Liver (tissue), 9 donors: ENCODE results near the gene LAMA2. TPM values are rescaled to one million over a fixed set of nuclear protein-coding genes. Genes with fewer than 3 reads are reported as not detected.

ENCODE experiments used
- DNase-seq: peaks from one replicate; pipeline ENCODE4 v3.0.0-alpha.2; 2017; ENCODE audit warnings: low spot score
- H3K27ac ChIP-seq, 2 donors: one replicate each; pipeline ENCODE4 v1.7.0; 2013; ENCODE audit warnings: inconsistent platforms in 2 of 2, low read length in 2 of 2, control low read depth in 1 of 2, low read depth in 1 of 2, mild to moderate bottlenecking in 1 of 2
- H3K27me3 ChIP-seq, 4 donors: one replicate each; pipeline versions ENCODE4 v1.6.1 to v1.7.0; 2013; ENCODE audit warnings: low read length in 3 of 4, inconsistent platforms in 1 of 4, mild to moderate bottlenecking in 1 of 4, moderate library complexity in 1 of 4; ENCODE audit not compliant: control insufficient read depth in 4 of 4, insufficient read depth in 4 of 4
- H3K36me3 ChIP-seq, 4 donors: one replicate each; pipeline versions ENCODE4 v1.6.1 to v1.7.0; 2013; ENCODE audit warnings: low read length in 3 of 4, mild to moderate bottlenecking in 3 of 4, low read depth in 1 of 4, moderate library complexity in 1 of 4; ENCODE audit not compliant: control insufficient read depth in 4 of 4, insufficient read depth in 3 of 4
- H3K4me1 ChIP-seq, 4 donors: one replicate each; pipeline versions ENCODE4 v1.6.1 to v1.7.0; 2013; ENCODE audit warnings: low read length in 3 of 4, mild to moderate bottlenecking in 3 of 4, moderate library complexity in 1 of 4; ENCODE audit not compliant: control insufficient read depth in 4 of 4, insufficient read depth in 4 of 4
- H3K4me3 ChIP-seq, 3 donors: one replicate each; pipeline versions ENCODE4 v1.6.1 to v1.7.0; 2013; ENCODE audit warnings: low read length in 3 of 3, control low read depth in 1 of 3, low read depth in 1 of 3, mild to moderate bottlenecking in 1 of 3
- H3K9ac ChIP-seq, 2 donors: one replicate each; pipeline ENCODE4 v1.7.0; 2013; ENCODE audit warnings: low read length in 2 of 2, mild to moderate bottlenecking in 2 of 2, moderate library complexity in 2 of 2, control low read depth in 1 of 2, low read depth in 1 of 2
- H3K9me3 ChIP-seq, 4 donors: one replicate each; pipeline versions ENCODE4 v1.6.1 to v1.7.0; 2013; ENCODE audit warnings: low read length in 3 of 4; ENCODE audit not compliant: control insufficient read depth in 4 of 4
- EGR1 ChIP-seq, 2 donors: IDR thresholded peaks; 2 replicates each; pipeline ENCODE4 v1.6.1; 2016 to 2018; ENCODE audit warnings: antibody characterized with exemption in 2 of 2, low read depth in 2 of 2
- FOXA1 ChIP-seq: IDR thresholded peaks from 2 replicates; pipeline ENCODE4 v1.6.1; 2016; ENCODE audit warnings: antibody characterized with exemption
- FOXA2 ChIP-seq: IDR thresholded peaks from 2 replicates; pipeline ENCODE4 v1.6.1; 2016; ENCODE audit warnings: antibody characterized with exemption
- GABPA ChIP-seq, 2 donors: IDR thresholded peaks in 1 of 2; conservative IDR thresholded peaks in 1 of 2; 2 replicates each; pipeline ENCODE4 v1.6.1; 2016; ENCODE audit warnings: antibody characterized with exemption in 2 of 2, mild to moderate bottlenecking in 1 of 2, moderate library complexity in 1 of 2
- HNF4A ChIP-seq, 2 donors: conservative IDR thresholded peaks; 2 replicates each; pipeline ENCODE4 v1.6.1; 2016; ENCODE audit warnings: antibody characterized with exemption in 2 of 2, mild to moderate bottlenecking in 2 of 2
- JUND ChIP-seq, 2 donors: IDR thresholded peaks; 2 replicates each; pipeline ENCODE4 v1.6.1; 2016; ENCODE audit warnings: antibody characterized with exemption in 2 of 2
- NR2F2 ChIP-seq: IDR thresholded peaks from 2 replicates; pipeline ENCODE4 v1.6.1; 2016; ENCODE audit warnings: antibody characterized with exemption
- RAD21 ChIP-seq, 2 donors: IDR thresholded peaks; 2 replicates each; pipeline ENCODE4 v1.6.1; 2016; ENCODE audit warnings: antibody characterized with exemption in 2 of 2, mild to moderate bottlenecking in 2 of 2
- RXRA ChIP-seq, 2 donors: IDR thresholded peaks; 2 replicates each; pipeline ENCODE4 v1.6.1; 2017 to 2018; ENCODE audit warnings: antibody characterized with exemption in 2 of 2, mild to moderate bottlenecking in 1 of 2
- SP1 ChIP-seq: IDR thresholded peaks from 2 replicates; pipeline ENCODE4 v1.6.1; 2018; ENCODE audit warnings: antibody characterized with exemption, mild to moderate bottlenecking
- TAF1 ChIP-seq: conservative IDR thresholded peaks from 2 replicates; pipeline ENCODE4 v1.6.1; 2016; ENCODE audit warnings: antibody characterized with exemption, mild to moderate bottlenecking
- YY1 ChIP-seq: IDR thresholded peaks from 2 replicates; pipeline ENCODE4 v1.6.1; 2016; ENCODE audit warnings: antibody characterized with exemption, mild to moderate bottlenecking
- WGBS: extraction: QIAGEN DNeasy Blood & Tissue Kit; methylation state at CpG from one replicate; pipeline ENCODE4 v1.1.7; 2013; 5-methylcytosine and 5-hydroxymethylcytosine counted together
- polyA plus RNA-seq, 2 donors: library from polyadenylated mRNA; stranded (reverse) in 1 of 2; unstranded in 1 of 2; fragments of 200-250 nt in 1 of 2; fragments of >200 nt in 1 of 2; fragmentation: Nextera tagmentation in 1 of 2; extraction: Ambion mirVana in 1 of 2; gene quantifications; one replicate each; pipeline versions ENCODE4 v1.2.1 to v1.2.3, GENCODE V29; 2013 to 2015
- total RNA-seq, 2 donors: library from RNA; depleted of rRNA; stranded (reverse); fragments of >200 nt; gene quantifications; one replicate each; pipeline ENCODE4 v1.2.3, GENCODE V29; 2014
- TF ChIP-seq, protein P1 (sequence below): fragments of 150-350 bp; IDR thresholded peaks from 2 replicates; pipeline ENCODE4 v1.5.1; 2017; ENCODE audit warnings: improper control_type of control experiment, low read depth, low read length; ENCODE audit not compliant: missing input control
- TF ChIP-seq, protein P2 (sequence below): IDR thresholded peaks from 2 replicates; pipeline ENCODE4 v1.6.1; 2016; ENCODE audit warnings: antibody characterized with exemption
- TF ChIP-seq, protein P3 (sequence below): IDR thresholded peaks from 2 replicates; pipeline ENCODE4 v1.6.1; 2016; ENCODE audit warnings: antibody characterized with exemption
- TF ChIP-seq, protein P4 (sequence below): IDR thresholded peaks from 2 replicates; pipeline ENCODE4 v1.6.1; 2016; ENCODE audit warnings: antibody characterized with exemption, mild to moderate bottlenecking
- TF ChIP-seq, protein P5 (sequence below): IDR thresholded peaks from 2 replicates; pipeline ENCODE4 v1.6.1; 2016; ENCODE audit warnings: antibody characterized with exemption
- donor health status: healthy.
- donor health status: healthy.
- donor health status: healthy.
- donor health status: healthy.
- donor health status: healthy.

Gene LAMA2
- total and polyA plus RNA-seq, 4 donors: 1.3 to 17.0 (median 3.0) TPM

DNA sequence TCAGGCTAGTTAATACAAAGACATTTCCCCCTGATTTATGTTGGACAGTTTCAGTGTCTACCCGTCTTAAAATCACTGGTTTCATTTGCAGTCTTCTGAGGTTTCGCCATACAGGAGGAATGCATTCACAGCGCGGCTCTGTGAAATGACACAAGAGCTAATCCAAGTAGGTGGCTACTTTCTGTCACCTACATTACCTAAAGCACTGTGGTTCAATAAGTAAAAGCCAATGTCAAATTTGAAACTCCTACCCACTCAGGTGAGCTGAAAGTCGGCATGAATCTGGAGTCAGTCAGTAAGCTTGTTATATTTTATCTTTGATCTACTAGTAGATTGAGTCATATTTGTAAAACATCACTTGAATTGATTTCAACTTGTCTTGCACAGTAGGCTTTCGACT is 370.8 kb downstream of the LAMA2 start:
- no peak overlapping the region for H3K27ac ChIP-seq
- TF ChIP-seq, protein P1, sequence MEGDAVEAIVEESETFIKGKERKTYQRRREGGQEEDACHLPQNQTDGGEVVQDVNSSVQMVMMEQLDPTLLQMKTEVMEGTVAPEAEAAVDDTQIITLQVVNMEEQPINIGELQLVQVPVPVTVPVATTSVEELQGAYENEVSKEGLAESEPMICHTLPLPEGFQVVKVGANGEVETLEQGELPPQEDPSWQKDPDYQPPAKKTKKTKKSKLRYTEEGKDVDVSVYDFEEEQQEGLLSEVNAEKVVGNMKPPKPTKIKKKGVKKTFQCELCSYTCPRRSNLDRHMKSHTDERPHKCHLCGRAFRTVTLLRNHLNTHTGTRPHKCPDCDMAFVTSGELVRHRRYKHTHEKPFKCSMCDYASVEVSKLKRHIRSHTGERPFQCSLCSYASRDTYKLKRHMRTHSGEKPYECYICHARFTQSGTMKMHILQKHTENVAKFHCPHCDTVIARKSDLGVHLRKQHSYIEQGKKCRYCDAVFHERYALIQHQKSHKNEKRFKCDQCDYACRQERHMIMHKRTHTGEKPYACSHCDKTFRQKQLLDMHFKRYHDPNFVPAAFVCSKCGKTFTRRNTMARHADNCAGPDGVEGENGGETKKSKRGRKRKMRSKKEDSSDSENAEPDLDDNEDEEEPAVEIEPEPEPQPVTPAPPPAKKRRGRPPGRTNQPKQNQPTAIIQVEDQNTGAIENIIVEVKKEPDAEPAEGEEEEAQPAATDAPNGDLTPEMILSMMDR: no peak
- TF ChIP-seq, protein P2, sequence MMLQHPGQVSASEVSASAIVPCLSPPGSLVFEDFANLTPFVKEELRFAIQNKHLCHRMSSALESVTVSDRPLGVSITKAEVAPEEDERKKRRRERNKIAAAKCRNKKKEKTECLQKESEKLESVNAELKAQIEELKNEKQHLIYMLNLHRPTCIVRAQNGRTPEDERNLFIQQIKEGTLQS: no peak
- TF ChIP-seq, protein P3, sequence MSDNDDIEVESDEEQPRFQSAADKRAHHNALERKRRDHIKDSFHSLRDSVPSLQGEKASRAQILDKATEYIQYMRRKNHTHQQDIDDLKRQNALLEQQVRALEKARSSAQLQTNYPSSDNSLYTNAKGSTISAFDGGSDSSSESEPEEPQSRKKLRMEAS: no peak
- TF ChIP-seq EGR1 (IDR thresholded peaks at IDR 0.05; ENCODE audit: low read depth in 2 of 2) (no peak), FOXA2 (no peak), RAD21 (IDR thresholded peaks at IDR 0.05) (no peak), RXRA (IDR thresholded peaks at IDR 0.05) (no peak), TAF1 (no peak)
- TF ChIP-seq, protein P4, sequence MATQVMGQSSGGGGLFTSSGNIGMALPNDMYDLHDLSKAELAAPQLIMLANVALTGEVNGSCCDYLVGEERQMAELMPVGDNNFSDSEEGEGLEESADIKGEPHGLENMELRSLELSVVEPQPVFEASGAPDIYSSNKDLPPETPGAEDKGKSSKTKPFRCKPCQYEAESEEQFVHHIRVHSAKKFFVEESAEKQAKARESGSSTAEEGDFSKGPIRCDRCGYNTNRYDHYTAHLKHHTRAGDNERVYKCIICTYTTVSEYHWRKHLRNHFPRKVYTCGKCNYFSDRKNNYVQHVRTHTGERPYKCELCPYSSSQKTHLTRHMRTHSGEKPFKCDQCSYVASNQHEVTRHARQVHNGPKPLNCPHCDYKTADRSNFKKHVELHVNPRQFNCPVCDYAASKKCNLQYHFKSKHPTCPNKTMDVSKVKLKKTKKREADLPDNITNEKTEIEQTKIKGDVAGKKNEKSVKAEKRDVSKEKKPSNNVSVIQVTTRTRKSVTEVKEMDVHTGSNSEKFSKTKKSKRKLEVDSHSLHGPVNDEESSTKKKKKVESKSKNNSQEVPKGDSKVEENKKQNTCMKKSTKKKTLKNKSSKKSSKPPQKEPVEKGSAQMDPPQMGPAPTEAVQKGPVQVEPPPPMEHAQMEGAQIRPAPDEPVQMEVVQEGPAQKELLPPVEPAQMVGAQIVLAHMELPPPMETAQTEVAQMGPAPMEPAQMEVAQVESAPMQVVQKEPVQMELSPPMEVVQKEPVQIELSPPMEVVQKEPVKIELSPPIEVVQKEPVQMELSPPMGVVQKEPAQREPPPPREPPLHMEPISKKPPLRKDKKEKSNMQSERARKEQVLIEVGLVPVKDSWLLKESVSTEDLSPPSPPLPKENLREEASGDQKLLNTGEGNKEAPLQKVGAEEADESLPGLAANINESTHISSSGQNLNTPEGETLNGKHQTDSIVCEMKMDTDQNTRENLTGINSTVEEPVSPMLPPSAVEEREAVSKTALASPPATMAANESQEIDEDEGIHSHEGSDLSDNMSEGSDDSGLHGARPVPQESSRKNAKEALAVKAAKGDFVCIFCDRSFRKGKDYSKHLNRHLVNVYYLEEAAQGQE: no peak
- H3K4me3 ChIP-seq: no peak overlapping the region
- no peaks in the 10 kb centered on the region for H3K36me3 ChIP-seq
- 68% methylated on average over 6 of the region's 6 CpGs for WGBS
- no peak overlapping the region for H3K9ac ChIP-seq
- no peaks in the 10 kb centered on the region for H3K9me3 ChIP-seq
- H3K27me3 ChIP-seq: peaks cover 0 to 6% (median 0%) of the 10 kb centered on the region in 4 donors
- DNase-seq: no peak
- no peaks in the 10 kb centered on the region for H3K4me1 ChIP-seq

DNA sequence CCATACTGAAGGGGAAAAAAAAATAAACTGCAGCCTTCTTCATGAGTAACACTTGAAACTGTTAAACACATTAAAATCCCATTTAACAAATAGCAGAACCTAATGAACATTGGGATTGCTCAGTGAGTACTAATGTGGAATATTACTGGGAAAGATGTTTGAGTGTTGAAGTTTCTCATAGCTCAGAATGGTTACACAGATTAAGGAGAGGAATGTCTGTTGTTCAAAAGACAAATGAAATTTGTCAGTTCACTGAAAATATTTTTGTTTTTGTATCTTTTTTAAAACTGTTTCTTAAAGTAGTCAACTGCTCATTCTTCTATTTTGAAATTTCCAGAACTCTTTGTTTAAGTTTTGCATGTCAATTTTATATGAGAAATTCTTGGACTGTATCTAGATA is 374.3 kb downstream of the LAMA2 start:
- Histone ChIP-seq H3K36me3 (no peaks in the 10 kb centered on the region), H3K27ac (no peak overlapping the region), H3K9me3 (no peaks in the 10 kb centered on the region), H3K9ac (no peak overlapping the region), H3K4me3 (no peak overlapping the region), H3K27me3 (peaks cover 0 to 4% (median 0%) of the 10 kb centered on the region in 4 donors), H3K4me1 (no peaks in the 10 kb centered on the region)
- DNase-seq: no peak
- no peak for TF ChIP-seq RAD21 (IDR thresholded peaks at IDR 0.05)
- TF ChIP-seq, protein P2: no peak
- TF ChIP-seq, protein P5, sequence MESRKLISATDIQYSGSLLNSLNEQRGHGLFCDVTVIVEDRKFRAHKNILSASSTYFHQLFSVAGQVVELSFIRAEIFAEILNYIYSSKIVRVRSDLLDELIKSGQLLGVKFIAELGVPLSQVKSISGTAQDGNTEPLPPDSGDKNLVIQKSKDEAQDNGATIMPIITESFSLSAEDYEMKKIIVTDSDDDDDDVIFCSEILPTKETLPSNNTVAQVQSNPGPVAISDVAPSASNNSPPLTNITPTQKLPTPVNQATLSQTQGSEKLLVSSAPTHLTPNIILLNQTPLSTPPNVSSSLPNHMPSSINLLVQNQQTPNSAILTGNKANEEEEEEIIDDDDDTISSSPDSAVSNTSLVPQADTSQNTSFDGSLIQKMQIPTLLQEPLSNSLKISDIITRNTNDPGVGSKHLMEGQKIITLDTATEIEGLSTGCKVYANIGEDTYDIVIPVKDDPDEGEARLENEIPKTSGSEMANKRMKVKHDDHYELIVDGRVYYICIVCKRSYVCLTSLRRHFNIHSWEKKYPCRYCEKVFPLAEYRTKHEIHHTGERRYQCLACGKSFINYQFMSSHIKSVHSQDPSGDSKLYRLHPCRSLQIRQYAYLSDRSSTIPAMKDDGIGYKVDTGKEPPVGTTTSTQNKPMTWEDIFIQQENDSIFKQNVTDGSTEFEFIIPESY: no peak
- no peak for TF ChIP-seq YY1
- TF ChIP-seq HNF4A (conservative IDR thresholded peaks at IDR 0.05): no peak
- no peak for TF ChIP-seq FOXA1
- TF ChIP-seq, protein P4: no peak
- TF ChIP-seq, protein P3: no peak
- TF ChIP-seq SP1: no peak
- no peak for TF ChIP-seq JUND (IDR thresholded peaks at IDR 0.05)
- TF ChIP-seq RXRA (IDR thresholded peaks at IDR 0.05): no peak
- no peak for TF ChIP-seq NR2F2
- TF ChIP-seq TAF1: no peak
- no peak for TF ChIP-seq GABPA (IDR thresholded peaks at IDR 0.05 in 1 of 2, conservative IDR thresholded peaks at IDR 0.05 in 1 of 2)
- TF ChIP-seq, protein P1: no peak
- no peak for TF ChIP-seq FOXA2
